NB4 (cell line): ENCODE data around the gene TRAF7.

Experiments
- DNase-seq: peaks from one replicate; pipeline ENCODE4 v3.0.0; 2010; ENCODE audit warnings: low read depth
- H3K4me3 ChIP-seq: one replicate; pipeline ENCODE4 v1.5.1; 2011; ENCODE audit warnings: mild to moderate bottlenecking, low read depth, low read length, moderate library complexity
- CTCF ChIP-seq: IDR thresholded peaks from one replicate; pipeline ENCODE4 v1.5.1; 2012; ENCODE audit warnings: low read depth, low read length
- MAX ChIP-seq: IDR thresholded peaks from 2 replicates; pipeline ENCODE4 v1.6.1; 2011; ENCODE audit warnings: low read depth, low read length
- MYC ChIP-seq: IDR thresholded peaks from 2 replicates; pipeline ENCODE4 v1.6.1; 2011; ENCODE audit warnings: low read depth, low read length
- POLR2A ChIP-seq: IDR thresholded peaks from 2 replicates; pipeline ENCODE4 v1.6.1; 2011; ENCODE audit warnings: mild to moderate bottlenecking; ENCODE audit not compliant: insufficient read length; ENCODE audit errors: extremely low read depth

Gene TRAF7

GRCh38 chr16:2162676-2163118 lies 7.1 kb downstream of the TRAF7 start:
- no peak for TF ChIP-seq MAX
- no peak for TF ChIP-seq MYC
- no peak for TF ChIP-seq POLR2A
- no peak for TF ChIP-seq CTCF
- DNase-seq, result no peak
- H3K4me3 ChIP-seq, result no peak overlapping the region

DNA sequence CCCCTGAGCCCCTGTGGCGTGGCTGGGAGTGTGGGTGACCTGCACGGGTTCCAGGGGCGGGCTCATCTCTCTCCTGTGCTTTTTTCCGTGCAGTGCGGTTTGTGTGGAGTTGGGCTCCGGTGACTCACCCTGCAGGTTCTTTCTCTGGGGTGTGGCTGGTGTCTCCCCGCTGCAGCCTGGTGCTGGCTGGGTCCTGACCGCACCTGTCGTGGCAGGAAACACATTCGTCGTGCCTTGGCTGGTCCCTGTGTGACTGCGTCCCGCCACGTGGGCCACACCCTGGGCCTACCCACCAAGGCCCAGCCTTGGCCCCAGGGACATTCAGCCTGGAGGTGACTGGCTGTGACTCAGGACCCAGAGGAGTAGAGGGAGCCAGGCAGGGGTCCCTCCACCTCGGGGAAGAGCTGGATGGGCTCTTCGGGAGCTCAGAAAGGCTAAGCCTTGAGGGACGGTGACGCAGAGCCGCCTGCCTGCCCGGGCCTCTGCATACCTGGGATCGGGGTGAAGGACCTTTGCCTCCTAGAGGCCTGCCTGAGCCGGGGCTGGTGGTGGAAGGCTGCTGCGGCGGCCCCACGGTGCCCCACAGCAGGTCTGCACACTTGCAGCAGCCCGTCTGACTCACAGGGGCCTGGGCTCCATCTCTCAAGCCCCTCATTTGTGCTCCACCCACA lies 7.8 kb downstream of the TRAF7 start:
- no peak overlapping the region for H3K4me3 ChIP-seq
- TF ChIP-seq CTCF (no peak), MYC (no peak), MAX (no peak)
- DNase-seq, result no peak

GRCh38 chr16:2165861-2166260 lies 10.3 kb downstream of the TRAF7 start:
- TF ChIP-seq POLR2A, result no peak
- TF ChIP-seq MYC, result no peak
- no peak for TF ChIP-seq MAX
- no peak for TF ChIP-seq CTCF
- no peak for DNase-seq

DNA sequence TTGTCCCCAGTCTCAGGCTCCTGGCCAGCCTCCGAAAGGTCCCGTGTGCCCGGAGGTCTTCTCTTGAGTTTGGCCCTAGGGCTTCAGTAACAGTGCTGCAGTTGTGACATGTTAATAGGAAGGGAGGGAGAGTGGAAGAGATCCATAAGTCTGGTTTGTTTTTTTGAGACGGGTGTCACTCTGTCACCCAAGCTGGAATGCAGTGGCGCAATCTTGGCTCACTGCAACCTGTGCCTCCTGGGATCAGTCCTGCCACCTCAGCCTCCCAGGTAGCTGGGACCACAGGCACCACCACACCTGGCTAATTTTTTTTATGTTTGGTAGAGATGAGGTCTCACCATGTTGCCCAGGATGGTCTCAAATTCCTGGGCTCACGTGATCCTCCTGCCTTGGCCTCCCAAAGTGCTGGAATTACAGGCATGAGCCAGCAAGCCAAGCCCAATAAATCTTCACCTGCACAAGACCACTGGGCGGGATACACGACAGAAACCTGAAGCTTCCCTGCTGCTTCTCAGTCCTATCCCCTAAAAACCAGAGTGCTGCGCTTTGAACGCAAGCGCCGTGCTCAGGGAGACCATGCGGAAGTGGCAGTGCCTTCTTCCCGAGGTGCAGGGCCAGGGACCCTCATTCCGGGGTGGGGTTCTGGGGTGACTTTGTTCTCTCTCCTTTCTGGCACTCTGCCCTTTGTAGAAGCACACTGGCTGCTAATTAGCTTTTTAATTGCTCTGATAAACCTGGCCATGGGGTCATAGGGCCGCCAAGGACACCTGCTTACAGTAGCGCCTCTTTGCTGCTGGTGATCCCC lies 10.9 kb downstream of the TRAF7 start:
- TF ChIP-seq POLR2A, result no peak
- TF ChIP-seq MYC, result no peak
- TF ChIP-seq MAX, result no peak
- TF ChIP-seq CTCF, result no peak
- DNase-seq, result no peak
- no peak overlapping the region for H3K4me3 ChIP-seq

More at GRCh38 chr16:2165861-2166260, 10.3 kb downstream of the TRAF7 start:
- H3K4me3 ChIP-seq, result no peak overlapping the region

- no peak for TF ChIP-seq MYC
- no peak for TF ChIP-seq MAX
- no peak for TF ChIP-seq POLR2A
- no peak for TF ChIP-seq CTCF
- DNase-seq, result no peak
Measured at GRCh38 chr16:2167068-2167638, 11.6 kb downstream of the TRAF7 start.

More at GRCh38 chr16:2167068-2167638, 11.6 kb downstream of the TRAF7 start:
- H3K4me3 ChIP-seq, result no peak overlapping the region
